Heart left ventricle (tissue), 13 donors: ENCODE data around the gene C6orf52.

Experiments
- CTCF ChIP-seq, 12 donors: fragments of 200-600 bp; sonication (generic) in 4 of 12; IDR thresholded peaks; one replicate each; pipeline versions ENCODE4 v1.5.0 to v1.8.0; 2018 to 2022; ENCODE audit warnings: antibody characterized with exemption in 12 of 12, mild to moderate bottlenecking in 5 of 12
- POLR2A ChIP-seq, 2 donors: fragments of 450-650 bp; IDR thresholded peaks; one replicate each; pipeline ENCODE4 v1.6.1; 2017; ENCODE audit warnings: antibody characterized with exemption in 2 of 2, mild to moderate bottlenecking in 2 of 2, moderate library complexity in 2 of 2
- donor health status: ischemic (EF 13 %, LVEDD 7.1; RV severe dilation, severe dysfunction).
- donor health status: DM: no; HTN: yes; CAD: no.
- donor health status: DM: no; HTN: no; CAD: no.
- donor health status: ischemic (EF 25% LVEDD 6.9; RV normal size, moderate dysfunction).
- donor health status: ischemic (EF 25% LVEDD 5.7; RV mildly dilated, moderate dysfunction).
- donor health status: ischemic (EF 35%, LVEDD 5.7; RV mildly dilated, moderate dysfunction).
- donor health status: nonischemic (EF 11% LVEDD 7.7; RV severe dilation, severe dysfunction).
- donor health status: DM: yes; HTN: yes; CAD: no.
- donor health status: PGD.
- donor health status: ischemic (EF 29% LVEDD 5.4; RV normal size, mild dysfunction).
- donor health status: nonischemic (EF 23%, LVEDD 6.1; RV moderate dilation, normal function).

- TF ChIP-seq CTCF (IDR thresholded peaks at IDR 0.05) (no peak), POLR2A (IDR thresholded peaks at IDR 0.05) (no peak)
Measured at GRCh38 chr6:10725044-10725443, 30.6 kb upstream of the C6orf52 start.
